GM10266 (cell line): ENCODE results near the gene SH3TC1.

Source experiments
- DNase-seq: peaks from one replicate; pipeline ENCODE4 v3.0.0; 2012; ENCODE audit errors: extremely low spot score
- CTCF ChIP-seq: IDR thresholded peaks from 2 replicates; pipeline ENCODE4 v1.5.1; 2012; ENCODE audit warnings: mild to moderate bottlenecking, low read depth; ENCODE audit not compliant: control insufficient read depth, insufficient read depth; ENCODE audit errors: missing control alignments

The SH3TC1 gene

GRCh38 chr4:8236106-8236919 is 37.2 kb downstream of the SH3TC1 start:
- no peak for TF ChIP-seq CTCF
- DNase-seq = no peak

- no peak for DNase-seq
These were observed 37.8 kb downstream of the SH3TC1 start for GRCh38 chr4:8236920-8237195.

GRCh38 chr4:8237256-8237989 is 38.3 kb downstream of the SH3TC1 start:
- no peak for DNase-seq
- TF ChIP-seq CTCF = no peak

More at GRCh38 chr4:8236920-8237195, 37.8 kb downstream of the SH3TC1 start:
- TF ChIP-seq CTCF = no peak

GRCh38 chr4:8238036-8238511 is 39.0 kb downstream of the SH3TC1 start:
- no peak for DNase-seq
- no peak for TF ChIP-seq CTCF

- peak; percentile 32 for TF ChIP-seq CTCF
- peak; percentile 56 for DNase-seq
These were observed 39.5 kb downstream of the SH3TC1 start for GRCh38 chr4:8238515-8239053.

- no peak for DNase-seq
- no peak for TF ChIP-seq CTCF
These were observed 40.1 kb downstream of the SH3TC1 start for GRCh38 chr4:8239226-8239625.

GRCh38 chr4:8239661-8240060 is 40.6 kb downstream of the SH3TC1 start:
- TF ChIP-seq CTCF = no peak

More at GRCh38 chr4:8239661-8240060, 40.6 kb downstream of the SH3TC1 start:
- no peak for DNase-seq
